GM19395 (cell line): ENCODE data around the gene CHD2.
A peak's percentile ranks its signal among the peaks of the same experiment; 100 is the strongest.
"Not testable (repeated sequence)": the region's sequence is repeated elsewhere in the genome, so short reads cannot be mapped to it uniquely, and the experiment has no call there.

Experiments
- ATAC-seq: cut with Tn5 transposase; IDR thresholded peaks from one replicate; pipeline ENCODE4 v1.9.1; 2021; ENCODE audit warnings: mild to moderate bottlenecking, moderate library complexity; ENCODE audit not compliant: unreplicated experiment

CHD2 gene

GRCh38 chr15:93031557-93032384, 131.6 kb downstream of the CHD2 start:
- not testable (repeated sequence) for ATAC-seq

GRCh38 chr15:93032515-93033206, 132.5 kb downstream of the CHD2 start:
- ATAC-seq, result not testable (repeated sequence)

- no peak for ATAC-seq
Measured at GRCh38 chr15:93033434-93034045, 133.4 kb downstream of the CHD2 start.

- ATAC-seq, result no peak
Measured at GRCh38 chr15:93034512-93034911, 134.4 kb downstream of the CHD2 start.

- ATAC-seq, result peak; percentile 23
Measured at GRCh38 chr15:93035092-93035915, 135.2 kb downstream of the CHD2 start.

- ATAC-seq, result peak; percentile 84
Measured at GRCh38 chr15:93035953-93036810, 136.1 kb downstream of the CHD2 start.

GRCh38 chr15:93036951-93037819, 137.1 kb downstream of the CHD2 start:
- no peak for ATAC-seq

- ATAC-seq, result no peak
Measured at GRCh38 chr15:93037820-93038705, 137.9 kb downstream of the CHD2 start.

- ATAC-seq, result not testable (repeated sequence)
Measured at GRCh38 chr15:93039562-93040287, 139.6 kb downstream of the CHD2 start.

GRCh38 chr15:93040288-93041158, 140.4 kb downstream of the CHD2 start:
- ATAC-seq, result no peak

- no peak for ATAC-seq
Measured at GRCh38 chr15:93041159-93041547, 141.0 kb downstream of the CHD2 start.

GRCh38 chr15:93042211-93042610, 142.1 kb downstream of the CHD2 start:
- no peak for ATAC-seq

GRCh38 chr15:93042691-93043378, 142.7 kb downstream of the CHD2 start:
- no peak for ATAC-seq

GRCh38 chr15:93043621-93044300, 143.6 kb downstream of the CHD2 start:
- ATAC-seq, result no peak
